Brain microvascular endothelial cell (primary cell): ENCODE measurements around the gene TSPEAR.
"Not testable (repeated sequence)": the region's sequence is repeated elsewhere in the genome, so short reads cannot be mapped to it uniquely, and the experiment has no call there.

Experiments used
- DNase-seq: peaks from one replicate; pipeline ENCODE4 v3.0.0-alpha.2; 2020
- H3K27ac ChIP-seq: fragments of 250-450 bp; sonication (Bioruptor Pico); 2 replicates; pipeline ENCODE4 v1.5.1; 2020; ENCODE audit warnings: mild to moderate bottlenecking, moderate library complexity
- H3K27me3 ChIP-seq: fragments of 250-450 bp; sonication (Bioruptor Pico); replicated peaks from 2 replicates; pipeline ENCODE4 v1.5.1; 2020; ENCODE audit warnings: mild to moderate bottlenecking
- H3K36me3 ChIP-seq: fragments of 250-450 bp; sonication (Bioruptor Pico); replicated peaks from 2 replicates; pipeline ENCODE4 v1.5.1; 2020; ENCODE audit warnings: mild to moderate bottlenecking
- H3K4me3 ChIP-seq: 2 replicates; pipeline ENCODE4 v1.5.1; 2011; ENCODE audit warnings: low read depth, mild to moderate bottlenecking, control low read depth, low read length, moderate library complexity
- in situ Hi-C: cut with HindIII; loops from 2 replicates; pipeline ENCODE4 v1.10.0; 2017; ENCODE audit warnings: low sequenced_read_pairs, low pct_ligation_motif_present
- TF ChIP-seq, protein P1 (sequence below): IDR thresholded peaks from 2 replicates; pipeline ENCODE4 v1.5.1; 2011; ENCODE audit warnings: low read depth, mild to moderate bottlenecking, moderate library complexity, low read length, control low read depth, inconsistent platforms; ENCODE audit errors: missing control alignments

The TSPEAR gene

DNA sequence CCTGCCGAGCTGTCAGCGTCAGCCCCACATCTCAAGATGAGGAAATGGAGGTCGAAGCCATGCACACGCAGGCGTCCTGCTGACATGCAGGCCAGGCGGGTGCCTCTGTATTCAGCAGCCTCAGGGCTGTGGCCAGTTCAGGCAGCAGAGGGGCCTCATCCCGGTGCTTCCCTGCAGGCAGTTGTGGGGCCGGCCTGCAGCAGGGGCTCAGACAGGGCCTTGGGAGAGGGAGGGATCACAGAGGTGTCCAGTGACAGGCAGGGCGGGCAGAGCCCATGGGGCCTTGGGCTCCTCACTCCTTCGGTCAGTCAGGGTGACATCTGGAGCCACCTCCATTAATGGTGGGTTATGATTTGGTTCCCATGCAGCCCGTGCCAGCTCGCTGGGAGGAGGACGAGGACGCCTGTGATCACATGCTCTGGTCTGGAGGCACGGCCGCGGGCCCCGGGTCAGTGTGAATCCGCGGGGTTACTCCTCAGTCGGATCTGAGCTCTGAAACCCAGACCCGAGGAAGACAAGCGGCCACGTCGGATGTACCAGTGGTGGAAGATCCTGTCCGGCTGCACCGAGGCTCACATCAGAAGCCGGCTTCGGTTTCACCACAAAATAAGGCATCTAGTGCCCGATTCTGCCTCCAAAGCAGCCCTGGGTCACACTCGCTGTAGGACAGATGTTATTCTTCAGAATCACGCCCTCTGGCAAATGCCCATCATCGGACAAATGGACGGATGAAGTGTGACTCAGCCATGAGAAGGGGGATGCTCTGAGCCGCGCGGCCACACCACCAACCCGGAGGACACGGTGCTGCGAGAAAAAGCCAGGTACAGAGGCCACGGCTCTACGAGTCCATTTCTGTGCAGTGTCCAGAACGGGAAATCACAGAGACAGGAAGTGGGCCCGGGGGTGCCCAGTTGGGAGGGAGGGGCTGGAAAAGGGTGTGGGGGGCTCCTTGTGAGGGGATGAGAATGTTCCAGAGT is 204.8 kb downstream of the TSPEAR start:
- TF ChIP-seq, protein P1, sequence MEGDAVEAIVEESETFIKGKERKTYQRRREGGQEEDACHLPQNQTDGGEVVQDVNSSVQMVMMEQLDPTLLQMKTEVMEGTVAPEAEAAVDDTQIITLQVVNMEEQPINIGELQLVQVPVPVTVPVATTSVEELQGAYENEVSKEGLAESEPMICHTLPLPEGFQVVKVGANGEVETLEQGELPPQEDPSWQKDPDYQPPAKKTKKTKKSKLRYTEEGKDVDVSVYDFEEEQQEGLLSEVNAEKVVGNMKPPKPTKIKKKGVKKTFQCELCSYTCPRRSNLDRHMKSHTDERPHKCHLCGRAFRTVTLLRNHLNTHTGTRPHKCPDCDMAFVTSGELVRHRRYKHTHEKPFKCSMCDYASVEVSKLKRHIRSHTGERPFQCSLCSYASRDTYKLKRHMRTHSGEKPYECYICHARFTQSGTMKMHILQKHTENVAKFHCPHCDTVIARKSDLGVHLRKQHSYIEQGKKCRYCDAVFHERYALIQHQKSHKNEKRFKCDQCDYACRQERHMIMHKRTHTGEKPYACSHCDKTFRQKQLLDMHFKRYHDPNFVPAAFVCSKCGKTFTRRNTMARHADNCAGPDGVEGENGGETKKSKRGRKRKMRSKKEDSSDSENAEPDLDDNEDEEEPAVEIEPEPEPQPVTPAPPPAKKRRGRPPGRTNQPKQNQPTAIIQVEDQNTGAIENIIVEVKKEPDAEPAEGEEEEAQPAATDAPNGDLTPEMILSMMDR: no peak
- H3K27ac ChIP-seq: no peak overlapping the region
- no peaks in the 10 kb centered on the region for H3K36me3 ChIP-seq
- H3K27me3 ChIP-seq: peaks cover 4% of the 10 kb centered on the region
- DNase-seq: no peak
- H3K4me3 ChIP-seq: no peak overlapping the region
- in situ Hi-C loops: no loop called here

DNA sequence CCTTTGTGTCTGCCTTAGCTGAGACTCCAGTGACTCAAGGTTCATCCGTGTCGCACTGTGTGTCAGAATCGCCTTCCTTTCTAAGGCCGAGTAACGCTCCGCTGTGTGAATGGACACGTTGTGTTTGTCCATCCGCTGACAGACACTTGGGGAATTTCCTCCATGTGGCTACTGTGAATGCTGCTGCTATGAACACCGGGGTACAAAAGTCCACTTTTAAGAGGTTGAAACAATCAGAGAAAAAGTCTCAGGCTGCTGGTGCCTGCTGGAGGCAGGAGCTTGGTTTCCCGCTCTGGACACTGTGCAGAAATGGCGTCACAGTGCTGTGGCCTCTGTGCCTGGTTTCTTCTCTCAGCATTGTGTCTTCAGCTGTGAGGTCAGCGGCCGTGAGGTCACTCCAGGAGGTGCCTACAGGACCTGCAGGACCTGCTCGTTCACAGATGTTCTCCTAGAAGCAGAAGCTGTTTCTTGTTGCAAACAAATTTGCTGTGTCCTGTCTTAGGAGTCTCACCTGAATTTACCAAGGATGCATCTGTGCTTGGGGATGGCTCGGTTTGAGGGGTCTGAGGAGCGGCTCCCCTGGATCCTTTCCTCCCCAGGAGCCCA is 205.6 kb downstream of the TSPEAR start:
- TF ChIP-seq, protein P1: no peak
- H3K36me3 ChIP-seq: no peaks in the 10 kb centered on the region
- DNase-seq: no peak
- no peak overlapping the region for H3K27ac ChIP-seq
- in situ Hi-C loops: no loop called here
- H3K4me3 ChIP-seq: no peak overlapping the region
- peaks cover 4% of the 10 kb centered on the region for H3K27me3 ChIP-seq

DNA sequence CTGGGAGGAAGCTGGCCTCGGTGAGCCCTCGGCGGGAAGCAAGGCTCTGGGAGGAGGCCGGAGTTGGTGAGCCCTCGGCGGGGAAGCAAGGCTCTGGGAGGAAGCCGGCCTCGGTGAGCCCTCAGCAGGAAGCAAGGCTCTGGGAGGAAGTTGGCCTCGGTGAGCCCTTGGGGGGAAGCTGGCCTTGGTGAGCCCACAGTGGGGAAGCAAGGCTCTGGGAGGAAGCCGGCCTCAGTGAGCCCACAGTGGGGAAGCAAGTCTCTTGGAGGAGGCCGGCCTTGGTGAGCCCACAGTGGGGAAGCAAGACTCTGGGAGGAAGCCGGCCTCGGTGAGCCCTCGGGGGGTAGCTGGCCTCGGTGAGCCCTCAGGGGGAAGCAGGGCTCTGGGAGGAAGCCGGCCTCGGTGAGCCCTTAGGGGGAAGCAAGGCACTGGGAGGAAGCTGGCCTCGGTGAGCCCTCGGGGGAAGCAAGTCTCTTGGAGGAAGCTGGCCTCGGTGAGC is 207.4 kb downstream of the TSPEAR start:
- DNase-seq: no peak
- no peak overlapping the region for H3K27ac ChIP-seq
- TF ChIP-seq, protein P1: no peak
- H3K4me3 ChIP-seq: no peak overlapping the region
- no peaks in the 10 kb centered on the region for H3K36me3 ChIP-seq
- peaks cover 4% of the 10 kb centered on the region for H3K27me3 ChIP-seq
- in situ Hi-C loops: no loop called here

DNA sequence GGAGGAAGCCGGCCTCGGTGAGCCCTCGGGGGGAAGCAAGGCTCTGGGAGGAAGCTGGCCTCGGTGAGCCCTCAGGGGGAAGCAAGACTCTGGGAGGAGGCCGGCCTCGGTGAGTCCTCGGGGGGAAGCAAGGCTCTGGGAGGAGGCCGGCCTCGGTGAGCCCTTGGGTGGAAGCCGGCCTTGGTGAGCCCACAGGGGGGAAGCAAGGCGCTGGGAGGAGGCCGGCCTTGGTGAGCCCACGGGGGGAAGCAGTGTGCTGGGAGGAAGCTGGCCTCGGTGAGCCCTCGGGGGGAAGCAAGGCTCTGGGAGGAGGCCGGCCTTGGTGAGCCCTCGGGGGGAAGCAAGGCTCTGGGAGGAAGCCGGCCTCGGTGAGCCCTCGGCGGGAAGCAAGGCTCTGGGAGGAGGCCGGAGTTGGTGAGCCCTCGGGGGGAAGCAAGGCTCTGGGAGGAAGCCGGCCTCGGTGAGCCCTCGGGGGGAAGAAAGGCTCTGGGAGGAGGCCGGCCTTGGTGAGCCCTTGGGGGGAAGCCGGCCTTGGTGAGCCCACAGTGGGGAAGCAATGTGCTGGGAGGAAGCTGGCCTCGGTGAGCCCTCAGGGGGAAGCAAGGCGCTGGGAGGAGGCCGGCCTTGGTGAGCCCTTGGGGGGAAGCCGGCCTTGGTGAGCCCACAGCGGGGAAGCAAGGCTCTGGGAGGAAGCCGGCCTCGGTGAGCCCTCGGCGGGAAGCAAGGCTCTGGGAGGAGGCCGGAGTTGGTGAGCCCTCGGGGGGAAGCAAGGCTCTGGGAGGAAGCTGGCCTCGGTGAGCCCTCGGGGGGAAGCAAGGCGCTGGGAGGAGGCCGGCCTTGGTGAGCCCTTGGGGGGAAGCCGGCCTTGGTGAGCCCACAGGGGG is 208.1 kb downstream of the TSPEAR start:
- in situ Hi-C loops, H3K4me3 ChIP-seq, H3K27ac ChIP-seq, H3K36me3 ChIP-seq, H3K27me3 ChIP-seq, DNase-seq: not testable (repeated sequence)

DNA sequence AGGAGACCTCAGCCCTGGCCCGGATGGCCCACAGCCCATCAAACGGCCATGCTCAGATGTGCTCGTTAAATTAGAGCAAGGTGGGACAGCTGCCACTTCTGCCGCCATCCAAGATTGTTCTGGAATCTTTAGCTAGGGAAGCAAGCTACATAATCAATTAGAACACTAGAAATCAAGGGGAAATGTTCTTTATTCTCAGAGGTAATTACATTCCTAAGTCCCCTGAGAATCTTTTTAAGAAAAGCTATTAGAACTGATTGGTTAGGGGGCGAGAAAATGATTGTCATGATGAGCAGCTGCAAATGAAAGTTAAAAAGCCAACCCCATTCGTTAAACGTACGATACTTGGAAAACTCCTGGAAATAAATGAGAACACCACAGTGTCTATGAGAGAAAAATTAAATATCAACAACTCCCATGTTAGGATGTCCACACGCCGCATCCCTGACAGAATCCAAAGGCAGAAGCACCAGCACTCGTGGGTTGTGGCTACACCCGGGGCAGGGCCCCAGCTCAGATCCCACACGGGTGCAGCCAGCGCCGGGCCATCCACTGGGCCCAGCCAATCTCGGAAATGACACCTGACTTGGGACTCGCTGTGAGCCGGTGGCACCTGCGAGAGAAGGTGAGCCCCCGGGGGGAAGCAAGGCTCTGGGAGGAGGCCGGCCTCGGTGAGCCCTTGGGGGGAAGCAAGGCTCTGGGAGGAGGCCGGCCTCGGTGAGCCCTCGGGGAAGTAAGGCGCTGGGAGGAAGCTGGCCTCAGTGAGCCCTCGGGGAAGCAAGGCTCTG is 209.0 kb downstream of the TSPEAR start:
- no peak overlapping the region for H3K4me3 ChIP-seq
- H3K36me3 ChIP-seq: no peaks in the 10 kb centered on the region
- DNase-seq: no peak
- peaks cover 4% of the 10 kb centered on the region for H3K27me3 ChIP-seq
- in situ Hi-C loops: no loop called here
- TF ChIP-seq, protein P1: no peak
- no peak overlapping the region for H3K27ac ChIP-seq
